ENCODE data around the gene ATG9B.

DNA sequence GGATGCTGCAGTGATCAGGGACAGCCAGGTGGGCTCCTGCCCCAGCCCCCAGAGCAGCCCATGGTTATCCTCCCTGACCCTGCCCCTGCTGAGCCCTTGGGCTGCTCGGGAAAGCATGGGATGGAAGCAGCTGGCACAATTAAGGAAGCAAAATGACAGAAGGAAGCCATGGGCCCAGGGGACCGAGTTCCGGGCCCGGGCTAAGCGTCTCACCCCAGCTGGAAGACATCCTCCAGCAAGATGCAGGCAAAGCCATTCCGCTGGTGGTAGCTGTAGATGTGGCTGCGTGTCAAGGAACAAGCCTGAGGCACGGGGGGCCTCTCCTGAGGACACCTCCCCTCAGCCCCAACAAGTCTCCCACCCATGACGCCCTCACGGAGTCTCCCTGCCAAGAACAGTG, 1.1 kb downstream of the ATG9B start:
- TF ChIP-seq, protein P1, sequence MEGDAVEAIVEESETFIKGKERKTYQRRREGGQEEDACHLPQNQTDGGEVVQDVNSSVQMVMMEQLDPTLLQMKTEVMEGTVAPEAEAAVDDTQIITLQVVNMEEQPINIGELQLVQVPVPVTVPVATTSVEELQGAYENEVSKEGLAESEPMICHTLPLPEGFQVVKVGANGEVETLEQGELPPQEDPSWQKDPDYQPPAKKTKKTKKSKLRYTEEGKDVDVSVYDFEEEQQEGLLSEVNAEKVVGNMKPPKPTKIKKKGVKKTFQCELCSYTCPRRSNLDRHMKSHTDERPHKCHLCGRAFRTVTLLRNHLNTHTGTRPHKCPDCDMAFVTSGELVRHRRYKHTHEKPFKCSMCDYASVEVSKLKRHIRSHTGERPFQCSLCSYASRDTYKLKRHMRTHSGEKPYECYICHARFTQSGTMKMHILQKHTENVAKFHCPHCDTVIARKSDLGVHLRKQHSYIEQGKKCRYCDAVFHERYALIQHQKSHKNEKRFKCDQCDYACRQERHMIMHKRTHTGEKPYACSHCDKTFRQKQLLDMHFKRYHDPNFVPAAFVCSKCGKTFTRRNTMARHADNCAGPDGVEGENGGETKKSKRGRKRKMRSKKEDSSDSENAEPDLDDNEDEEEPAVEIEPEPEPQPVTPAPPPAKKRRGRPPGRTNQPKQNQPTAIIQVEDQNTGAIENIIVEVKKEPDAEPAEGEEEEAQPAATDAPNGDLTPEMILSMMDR (conservative IDR thresholded peaks at IDR 0.05 in 1 of 2, IDR thresholded peaks at IDR 0.05 in 1 of 2; ENCODE audit: low read depth in 1 of 2, low read length in 2 of 2): no peak
- TF ChIP-seq EZH2 (IDR thresholded peaks at IDR 0.05; ENCODE audit: low read length, missing control alignments): no peak

Measured in fibroblast of lung (primary cell).